B cell (primary cell): ENCODE measurements around the gene PCGF1.

Experiments
- EZH2 ChIP-seq: IDR thresholded peaks from 2 replicates; pipeline ENCODE4 v1.6.1; 2012; ENCODE audit warnings: borderline replicate concordance, low read depth, mild to moderate bottlenecking, moderate library complexity, low read length; ENCODE audit not compliant: insufficient read depth, poor library complexity, severe bottlenecking
- TF ChIP-seq, protein P1 (sequence below): fragments of 200-600 bp; IDR thresholded peaks from one replicate; pipeline ENCODE4 v1.8.0; 2022; ENCODE audit warnings: antibody characterized with exemption, mild to moderate bottlenecking

DNA sequence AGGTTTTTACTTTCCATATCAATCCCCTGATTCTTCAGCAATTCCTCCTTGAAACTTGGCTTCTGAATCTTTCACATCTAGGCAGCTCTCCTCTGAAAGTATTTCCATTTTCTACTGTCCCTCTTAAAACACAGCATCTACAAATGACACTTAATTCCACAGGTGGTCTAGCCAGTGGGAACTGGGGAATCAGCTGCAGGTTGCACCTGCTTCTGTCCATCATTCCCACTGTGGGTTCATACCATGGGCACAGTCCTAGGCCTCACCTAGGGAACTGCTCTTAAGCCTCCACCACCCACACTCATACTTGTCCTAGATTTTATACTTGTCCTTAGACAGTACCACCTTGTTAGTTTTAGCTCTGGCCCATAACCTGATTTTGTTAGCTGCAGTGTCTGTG, 44.0 kb upstream of the PCGF1 start:
- TF ChIP-seq, protein P1, sequence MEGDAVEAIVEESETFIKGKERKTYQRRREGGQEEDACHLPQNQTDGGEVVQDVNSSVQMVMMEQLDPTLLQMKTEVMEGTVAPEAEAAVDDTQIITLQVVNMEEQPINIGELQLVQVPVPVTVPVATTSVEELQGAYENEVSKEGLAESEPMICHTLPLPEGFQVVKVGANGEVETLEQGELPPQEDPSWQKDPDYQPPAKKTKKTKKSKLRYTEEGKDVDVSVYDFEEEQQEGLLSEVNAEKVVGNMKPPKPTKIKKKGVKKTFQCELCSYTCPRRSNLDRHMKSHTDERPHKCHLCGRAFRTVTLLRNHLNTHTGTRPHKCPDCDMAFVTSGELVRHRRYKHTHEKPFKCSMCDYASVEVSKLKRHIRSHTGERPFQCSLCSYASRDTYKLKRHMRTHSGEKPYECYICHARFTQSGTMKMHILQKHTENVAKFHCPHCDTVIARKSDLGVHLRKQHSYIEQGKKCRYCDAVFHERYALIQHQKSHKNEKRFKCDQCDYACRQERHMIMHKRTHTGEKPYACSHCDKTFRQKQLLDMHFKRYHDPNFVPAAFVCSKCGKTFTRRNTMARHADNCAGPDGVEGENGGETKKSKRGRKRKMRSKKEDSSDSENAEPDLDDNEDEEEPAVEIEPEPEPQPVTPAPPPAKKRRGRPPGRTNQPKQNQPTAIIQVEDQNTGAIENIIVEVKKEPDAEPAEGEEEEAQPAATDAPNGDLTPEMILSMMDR, result no peak
- no peak for TF ChIP-seq EZH2
